ENCODE data around the gene FOXL3. TPM values are rescaled to one million over a fixed set of nuclear protein-coding genes. Genes with fewer than 3 reads are reported as not detected.

Gene FOXL3
- total RNA-seq, 1 experiment from 2014 or later, result not detected

DNA sequence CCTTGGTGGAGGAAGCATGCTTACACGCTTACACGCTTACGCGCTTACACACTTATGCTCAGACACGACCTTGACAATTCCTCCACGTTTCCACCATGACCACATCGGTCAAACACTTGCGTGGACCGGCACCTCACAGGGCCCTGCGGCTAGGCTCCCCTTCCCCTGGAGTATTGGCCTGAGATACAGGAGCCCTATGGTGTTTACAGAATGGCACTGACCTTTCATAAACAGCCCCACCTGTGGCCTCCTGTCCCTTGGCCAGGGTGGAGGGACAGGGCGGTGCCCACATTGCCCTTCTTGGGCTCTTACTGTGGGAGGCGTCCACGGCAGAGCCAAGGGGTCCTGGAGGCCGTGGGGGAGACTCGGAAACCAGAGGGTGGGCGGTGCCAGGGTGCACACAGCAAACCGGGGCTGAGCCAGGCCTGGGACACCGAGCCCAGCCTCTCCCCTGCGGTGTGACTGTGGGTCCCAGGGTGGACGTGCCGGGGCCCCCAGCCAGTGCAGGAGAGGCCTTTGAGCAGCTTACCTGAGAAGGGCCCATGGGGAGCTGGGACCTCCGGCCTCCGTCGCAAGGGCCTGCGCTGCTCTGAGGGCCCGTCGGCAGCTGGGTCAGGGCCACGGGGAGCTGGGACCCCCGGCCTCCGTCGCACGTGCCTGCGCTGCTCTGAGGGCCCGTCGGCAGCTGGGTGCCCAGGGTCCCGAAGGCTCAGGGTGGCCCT lies 44.2 kb upstream of the FOXL3 start:
- intact Hi-C loops (cut with micrococcal nuclease), result no loop called here
- TF ChIP-seq, protein P1, sequence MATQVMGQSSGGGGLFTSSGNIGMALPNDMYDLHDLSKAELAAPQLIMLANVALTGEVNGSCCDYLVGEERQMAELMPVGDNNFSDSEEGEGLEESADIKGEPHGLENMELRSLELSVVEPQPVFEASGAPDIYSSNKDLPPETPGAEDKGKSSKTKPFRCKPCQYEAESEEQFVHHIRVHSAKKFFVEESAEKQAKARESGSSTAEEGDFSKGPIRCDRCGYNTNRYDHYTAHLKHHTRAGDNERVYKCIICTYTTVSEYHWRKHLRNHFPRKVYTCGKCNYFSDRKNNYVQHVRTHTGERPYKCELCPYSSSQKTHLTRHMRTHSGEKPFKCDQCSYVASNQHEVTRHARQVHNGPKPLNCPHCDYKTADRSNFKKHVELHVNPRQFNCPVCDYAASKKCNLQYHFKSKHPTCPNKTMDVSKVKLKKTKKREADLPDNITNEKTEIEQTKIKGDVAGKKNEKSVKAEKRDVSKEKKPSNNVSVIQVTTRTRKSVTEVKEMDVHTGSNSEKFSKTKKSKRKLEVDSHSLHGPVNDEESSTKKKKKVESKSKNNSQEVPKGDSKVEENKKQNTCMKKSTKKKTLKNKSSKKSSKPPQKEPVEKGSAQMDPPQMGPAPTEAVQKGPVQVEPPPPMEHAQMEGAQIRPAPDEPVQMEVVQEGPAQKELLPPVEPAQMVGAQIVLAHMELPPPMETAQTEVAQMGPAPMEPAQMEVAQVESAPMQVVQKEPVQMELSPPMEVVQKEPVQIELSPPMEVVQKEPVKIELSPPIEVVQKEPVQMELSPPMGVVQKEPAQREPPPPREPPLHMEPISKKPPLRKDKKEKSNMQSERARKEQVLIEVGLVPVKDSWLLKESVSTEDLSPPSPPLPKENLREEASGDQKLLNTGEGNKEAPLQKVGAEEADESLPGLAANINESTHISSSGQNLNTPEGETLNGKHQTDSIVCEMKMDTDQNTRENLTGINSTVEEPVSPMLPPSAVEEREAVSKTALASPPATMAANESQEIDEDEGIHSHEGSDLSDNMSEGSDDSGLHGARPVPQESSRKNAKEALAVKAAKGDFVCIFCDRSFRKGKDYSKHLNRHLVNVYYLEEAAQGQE (IDR thresholded peaks at IDR 0.05; ENCODE audit: low read depth), result no peak
- TF ChIP-seq JUND (IDR thresholded peaks at IDR 0.05) (no peak), TCF7L2 (IDR thresholded peaks at IDR 0.05; ENCODE audit: borderline replicate concordance, extremely low read depth, insufficient read depth, insufficient read length) (no peak), POLR2A (IDR thresholded peaks at IDR 0.05; ENCODE audit: borderline replicate concordance, extremely low read depth, insufficient read depth, insufficient read length) (no peak), ZNF274 (IDR thresholded peaks at IDR 0.05; ENCODE audit: low read depth, low read length) (no peak), SRF (IDR thresholded peaks at IDR 0.05; ENCODE audit: low read depth) (no peak), EZH2 (IDR thresholded peaks at IDR 0.05) (no peak), CEBPB (IDR thresholded peaks at IDR 0.05; ENCODE audit: low read depth) (no peak), FOSL1 (IDR thresholded peaks at IDR 0.05; ENCODE audit: low read depth) (no peak)
- TF ChIP-seq, protein P2, sequence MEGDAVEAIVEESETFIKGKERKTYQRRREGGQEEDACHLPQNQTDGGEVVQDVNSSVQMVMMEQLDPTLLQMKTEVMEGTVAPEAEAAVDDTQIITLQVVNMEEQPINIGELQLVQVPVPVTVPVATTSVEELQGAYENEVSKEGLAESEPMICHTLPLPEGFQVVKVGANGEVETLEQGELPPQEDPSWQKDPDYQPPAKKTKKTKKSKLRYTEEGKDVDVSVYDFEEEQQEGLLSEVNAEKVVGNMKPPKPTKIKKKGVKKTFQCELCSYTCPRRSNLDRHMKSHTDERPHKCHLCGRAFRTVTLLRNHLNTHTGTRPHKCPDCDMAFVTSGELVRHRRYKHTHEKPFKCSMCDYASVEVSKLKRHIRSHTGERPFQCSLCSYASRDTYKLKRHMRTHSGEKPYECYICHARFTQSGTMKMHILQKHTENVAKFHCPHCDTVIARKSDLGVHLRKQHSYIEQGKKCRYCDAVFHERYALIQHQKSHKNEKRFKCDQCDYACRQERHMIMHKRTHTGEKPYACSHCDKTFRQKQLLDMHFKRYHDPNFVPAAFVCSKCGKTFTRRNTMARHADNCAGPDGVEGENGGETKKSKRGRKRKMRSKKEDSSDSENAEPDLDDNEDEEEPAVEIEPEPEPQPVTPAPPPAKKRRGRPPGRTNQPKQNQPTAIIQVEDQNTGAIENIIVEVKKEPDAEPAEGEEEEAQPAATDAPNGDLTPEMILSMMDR (IDR thresholded peaks at IDR 0.05 in 2 of 3, conservative IDR thresholded peaks at IDR 0.05 in 1 of 3; ENCODE audit: borderline replicate concordance in 1 of 3, insufficient read depth in 1 of 3, low read depth in 2 of 3, low read length in 2 of 3), result no peak
- TF ChIP-seq, protein P3, sequence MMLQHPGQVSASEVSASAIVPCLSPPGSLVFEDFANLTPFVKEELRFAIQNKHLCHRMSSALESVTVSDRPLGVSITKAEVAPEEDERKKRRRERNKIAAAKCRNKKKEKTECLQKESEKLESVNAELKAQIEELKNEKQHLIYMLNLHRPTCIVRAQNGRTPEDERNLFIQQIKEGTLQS (IDR thresholded peaks at IDR 0.05), result no peak
- no peaks in the 10 kb centered on the region for H4K20me1 ChIP-seq (ENCODE audit: insufficient read depth)
- BruUV-seq (replicated peaks), result no TSS peak
- H3K9ac ChIP-seq (ENCODE audit: low read length), result no peak overlapping the region
- ChIA-PET RAD21 (ENCODE audit: low non-redundant PET in 1 of 2, low total read pairs in 2 of 2, uncharacterized antibody in 2 of 2, unreplicated experiment in 2 of 2) (no interaction called here), CTCF (no interaction called here), POLR2A (no interaction called here)
- no peak overlapping the region for H3K4me2 ChIP-seq (ENCODE audit: low read length)
- H3K27ac ChIP-seq (ENCODE audit: low read depth, low read length), result no peak overlapping the region
- ATAC-seq, result no peak
- no peak for DNase-seq (ENCODE audit: low read depth, low spot score)
- no peaks in the 10 kb centered on the region for H3K79me2 ChIP-seq (ENCODE audit: insufficient read depth, low read length)
- H3K4me1 ChIP-seq (ENCODE audit: control insufficient read depth in 1 of 2, insufficient read depth in 2 of 2, low read length in 2 of 2), result no peaks in the 10 kb centered on the region
- H2AFZ ChIP-seq (ENCODE audit: low read depth, low read length, poor library complexity, severe bottlenecking), result no peak overlapping the region
- H3K9me2 ChIP-seq (ENCODE audit: insufficient read depth), result no peaks in the 10 kb centered on the region
- H3K4me3 ChIP-seq (replicated peaks in 1 of 2; ENCODE audit: low read depth in 1 of 2, low read length in 2 of 2), result no peak overlapping the region
- no peaks in the 10 kb centered on the region for H3K9me3 ChIP-seq (ENCODE audit: control insufficient read depth in 1 of 2, insufficient read depth in 1 of 2, low read depth in 1 of 2, low read length in 2 of 2)
- H3K36me3 ChIP-seq (ENCODE audit: control insufficient read depth in 1 of 2, insufficient read depth in 2 of 2, low read length in 2 of 2), result no peaks in the 10 kb centered on the region; a peak in 1 of 4 replicates
- H3K27me3 ChIP-seq (ENCODE audit: insufficient read depth, low read length), result no peaks in the 10 kb centered on the region
